Upper lobe of left lung (tissue), 4 donors: Measurements from ENCODE around the gene LTO1.

Experiments
- CTCF ChIP-seq, 6 experiments: fragments of 450-650 bp in 4 of 6; fragments of 200-600 bp in 2 of 6; sonication (generic) in 2 of 6; IDR thresholded peaks; one replicate each; pipeline ENCODE4 v1.5.1; 2016 to 2019; ENCODE audit warnings: antibody characterized with exemption in 6 of 6
- EP300 ChIP-seq, 4 donors: sonication (generic); formaldehyde crosslinking; IDR thresholded peaks; one replicate each; pipeline ENCODE4 v1.5.1; 2017; ENCODE audit warnings: antibody characterized with exemption in 4 of 4, control low read depth in 2 of 4
- POLR2A ChIP-seq, 4 donors: fragments of 450-650 bp; IDR thresholded peaks; one replicate each; pipeline ENCODE4 v1.5.1; 2016 to 2017; ENCODE audit warnings: antibody characterized with exemption in 4 of 4, mild to moderate bottlenecking in 2 of 4
- POLR2AphosphoS5 ChIP-seq, 2 donors: sonication (generic); formaldehyde crosslinking; IDR thresholded peaks; one replicate each; pipeline ENCODE4 v1.5.1; 2017; ENCODE audit warnings: antibody characterized with exemption in 2 of 2

GRCh38 chr11:69620683-69621290 is 54.4 kb downstream of the LTO1 start:
- TF ChIP-seq POLR2AphosphoS5 (IDR thresholded peaks at IDR 0.05): no peak
- TF ChIP-seq CTCF (IDR thresholded peaks at IDR 0.05): no peak
- no peak for TF ChIP-seq POLR2A (IDR thresholded peaks at IDR 0.05)
- no peak for TF ChIP-seq EP300 (IDR thresholded peaks at IDR 0.05)
